Fibroblast of lung (primary cell): ENCODE data around the gene SDHC. TPM values are rescaled to one million over a fixed set of nuclear protein-coding genes. Genes with fewer than 3 reads are reported as not detected.
"Not testable (repeated sequence)": the region's sequence is repeated elsewhere in the genome, so short reads cannot be mapped to it uniquely, and the experiment has no call there.

Experiments used
- DNase-seq, 2 donors: peaks; one replicate each; pipeline versions ENCODE4 v3.0.0 to v3.0.0-alpha.2; 2010; ENCODE audit warnings: low read depth in 2 of 2
- H2AFZ ChIP-seq: 2 replicates; pipeline ENCODE4 v1.5.1; 2012; ENCODE audit warnings: low read length, control low read depth, inconsistent platforms
- H3K27ac ChIP-seq: 2 replicates; pipeline ENCODE4 v1.5.1; 2011; ENCODE audit warnings: low read length, control low read depth; ENCODE audit not compliant: insufficient read depth
- H3K27me3 ChIP-seq: 2 replicates; pipeline ENCODE4 v1.5.1; 2011; ENCODE audit warnings: mild to moderate bottlenecking, low read length; ENCODE audit not compliant: control insufficient read depth, insufficient read depth
- H3K36me3 ChIP-seq: 2 replicates; pipeline ENCODE4 v1.5.1; 2011; ENCODE audit warnings: low read length; ENCODE audit not compliant: control insufficient read depth, insufficient read depth
- H3K4me1 ChIP-seq: 2 replicates; pipeline ENCODE4 v1.5.1; 2011; ENCODE audit warnings: low read length; ENCODE audit not compliant: control insufficient read depth, insufficient read depth; ENCODE audit errors: extremely low read depth
- H3K4me2 ChIP-seq: 2 replicates; pipeline ENCODE4 v1.5.1; 2011; ENCODE audit warnings: low read length, control low read depth; ENCODE audit not compliant: insufficient read depth; ENCODE audit errors: extremely low read depth
- H3K4me3 ChIP-seq, 4 experiments: fragments of 200-600 bp in 1 of 4; sonication (generic) in 1 of 4; replicated peaks in 1 of 4; 2 replicates each; pipeline ENCODE4 v1.5.1; 2011 to 2016; ENCODE audit warnings: low read length in 4 of 4, low read depth in 3 of 4, mild to moderate bottlenecking in 3 of 4, control low read depth in 2 of 4, inconsistent platforms in 1 of 4, mixed read lengths in 1 of 4; ENCODE audit not compliant: insufficient read depth in 1 of 4; ENCODE audit errors: control extremely low read depth in 1 of 4
- H3K79me2 ChIP-seq: 2 replicates; pipeline ENCODE4 v1.5.1; 2012; ENCODE audit warnings: mild to moderate bottlenecking, low read length, inconsistent platforms; ENCODE audit not compliant: control insufficient read depth, insufficient read depth
- H3K9ac ChIP-seq: 2 replicates; pipeline ENCODE4 v1.5.1; 2011; ENCODE audit warnings: mild to moderate bottlenecking, low read length, control low read depth; ENCODE audit not compliant: insufficient read depth
- H3K9me3 ChIP-seq: 2 replicates; pipeline ENCODE4 v1.5.1; 2012; ENCODE audit warnings: low read depth, low read length; ENCODE audit not compliant: control insufficient read depth, insufficient read depth
- H4K20me1 ChIP-seq: 2 replicates; pipeline ENCODE4 v1.5.1; 2011; ENCODE audit warnings: low read length; ENCODE audit not compliant: control insufficient read depth, insufficient read depth; ENCODE audit errors: extremely low read depth
- EZH2 ChIP-seq: IDR thresholded peaks from 2 replicates; pipeline ENCODE4 v1.5.1; 2012; ENCODE audit warnings: low read length, control low read depth, mild to moderate bottlenecking; ENCODE audit errors: missing control alignments
- polyA plus RNA-seq, 2 donors: library from polyadenylated mRNA; depleted of rRNA in 1 of 2; stranded (reverse) in 1 of 2; unstranded in 1 of 2; fragments of >200 nt; gene quantifications; 2 replicates each; pipeline ENCODE4 v1.2.1, GENCODE V29; 2011 to 2012; ENCODE audit warnings: missing spikeins in 1 of 2
- total RNA-seq: library from RNA; depleted of rRNA; stranded (reverse); fragments of >200 nt; gene quantifications from 2 replicates; pipeline ENCODE4 v1.2.1, GENCODE V29; 2014
- TF ChIP-seq, protein P1 (sequence below), 2 donors: IDR thresholded peaks in 1 of 2; conservative IDR thresholded peaks in 1 of 2; 1 replicate in 1 of 2; 2 replicates in 1 of 2; pipeline ENCODE4 v1.5.1; 2011 to 2012; ENCODE audit warnings: low read length in 2 of 2, control low read depth in 1 of 2, inconsistent platforms in 1 of 2, low read depth in 1 of 2, mild to moderate bottlenecking in 1 of 2

The SDHC gene
- total and polyA plus RNA-seq, 2 donors (not counting 1 experiment from before 2014, with no cell fraction given): 24.8 to 484 TPM

DNA sequence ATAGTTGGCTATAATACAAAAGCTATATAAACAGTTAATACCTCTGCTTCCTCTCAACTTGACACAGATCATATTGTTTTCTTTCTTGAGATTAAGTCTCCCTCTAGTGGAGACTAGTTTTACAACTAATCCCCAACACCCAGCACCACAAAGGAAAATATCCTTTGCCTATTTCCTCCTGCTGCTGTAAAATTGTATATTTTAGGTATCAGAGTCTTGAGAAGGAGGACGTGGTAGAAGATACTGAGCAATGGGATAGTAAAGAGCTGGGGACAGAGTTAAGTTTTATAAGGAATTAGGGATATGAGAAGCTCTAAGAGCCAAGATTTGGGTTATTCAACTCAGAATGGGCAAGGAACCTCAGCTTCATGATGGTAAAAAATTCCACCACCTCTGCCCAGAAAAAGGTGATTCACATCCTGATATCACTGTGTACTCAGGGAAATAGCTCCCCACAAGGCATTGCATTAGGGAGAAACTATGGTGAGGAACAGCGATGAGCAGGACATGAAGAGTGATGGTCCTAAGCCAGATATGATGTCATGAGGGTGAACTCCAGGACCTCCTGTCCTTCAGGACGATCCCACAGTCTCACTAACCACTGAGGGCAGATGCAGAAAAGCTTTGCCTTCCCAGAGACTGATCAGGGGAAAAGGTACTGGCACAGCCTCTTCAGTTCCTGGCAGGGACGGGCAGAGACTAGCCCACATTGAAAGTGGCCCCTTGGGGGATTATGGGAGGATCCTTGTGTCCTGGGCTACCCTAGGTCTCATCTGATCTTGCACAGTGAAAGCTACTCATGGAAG is 68.2 kb downstream of the SDHC start:
- Histone ChIP-seq H3K79me2 (no peaks in the 10 kb centered on the region), H3K27ac (peak overlapping the region; percentile 54), H3K4me3 (no peak overlapping the region), H2AFZ (peak overlapping the region; percentile 81), H3K9me3 (no peaks in the 10 kb centered on the region), H3K4me1 (peaks cover 5% of the 10 kb centered on the region), H3K4me2 (peak overlapping the region; percentile 68), H4K20me1 (no peaks in the 10 kb centered on the region), H3K27me3 (no peaks in the 10 kb centered on the region), H3K9ac (no peak overlapping the region), H3K36me3 (no peaks in the 10 kb centered on the region)
- TF ChIP-seq, protein P1, sequence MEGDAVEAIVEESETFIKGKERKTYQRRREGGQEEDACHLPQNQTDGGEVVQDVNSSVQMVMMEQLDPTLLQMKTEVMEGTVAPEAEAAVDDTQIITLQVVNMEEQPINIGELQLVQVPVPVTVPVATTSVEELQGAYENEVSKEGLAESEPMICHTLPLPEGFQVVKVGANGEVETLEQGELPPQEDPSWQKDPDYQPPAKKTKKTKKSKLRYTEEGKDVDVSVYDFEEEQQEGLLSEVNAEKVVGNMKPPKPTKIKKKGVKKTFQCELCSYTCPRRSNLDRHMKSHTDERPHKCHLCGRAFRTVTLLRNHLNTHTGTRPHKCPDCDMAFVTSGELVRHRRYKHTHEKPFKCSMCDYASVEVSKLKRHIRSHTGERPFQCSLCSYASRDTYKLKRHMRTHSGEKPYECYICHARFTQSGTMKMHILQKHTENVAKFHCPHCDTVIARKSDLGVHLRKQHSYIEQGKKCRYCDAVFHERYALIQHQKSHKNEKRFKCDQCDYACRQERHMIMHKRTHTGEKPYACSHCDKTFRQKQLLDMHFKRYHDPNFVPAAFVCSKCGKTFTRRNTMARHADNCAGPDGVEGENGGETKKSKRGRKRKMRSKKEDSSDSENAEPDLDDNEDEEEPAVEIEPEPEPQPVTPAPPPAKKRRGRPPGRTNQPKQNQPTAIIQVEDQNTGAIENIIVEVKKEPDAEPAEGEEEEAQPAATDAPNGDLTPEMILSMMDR (conservative IDR thresholded peaks at IDR 0.05 in 1 of 2, IDR thresholded peaks at IDR 0.05 in 1 of 2; ENCODE audit: low read depth in 1 of 2, low read length in 2 of 2): peak; percentile 49 to 59
- no peak for TF ChIP-seq EZH2
- peak; percentile 77 to 80 for DNase-seq

- DNase-seq: no peak
Measured at GRCh38 chr1:161388639-161389038, 74.5 kb downstream of the SDHC start.

DNA sequence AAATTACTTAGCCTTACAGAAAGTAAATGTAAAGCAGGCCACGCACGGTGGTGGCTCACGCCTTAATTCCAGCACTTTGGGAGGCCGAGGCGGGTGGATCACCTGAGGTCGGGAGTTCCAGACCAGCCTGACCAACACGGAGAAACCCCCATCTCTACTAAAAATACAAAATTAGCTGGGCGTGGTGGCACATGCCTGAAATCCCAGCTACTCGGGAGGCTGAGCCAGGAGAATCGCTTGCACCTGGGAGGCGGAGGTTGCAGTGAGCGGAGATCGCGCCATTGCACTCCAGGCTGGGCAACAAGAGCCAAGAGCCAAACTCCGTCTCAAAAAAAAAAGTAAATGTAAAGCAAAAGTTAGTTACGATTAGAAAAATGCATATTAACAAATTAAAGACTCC is 75.0 kb downstream of the SDHC start:
- H3K27me3 ChIP-seq, H3K9me3 ChIP-seq, H3K36me3 ChIP-seq, H3K4me1 ChIP-seq, DNase-seq, H2AFZ ChIP-seq, H4K20me1 ChIP-seq, H3K79me2 ChIP-seq: not testable (repeated sequence)
- H3K27ac ChIP-seq: peak overlapping the region; percentile 97
- H3K4me2 ChIP-seq: peak overlapping the region; percentile 86
- peak overlapping the region; percentile 76 for H3K9ac ChIP-seq
- H3K4me3 ChIP-seq: peak overlapping the region; percentile 45 to 69 (median 62)

More at GRCh38 chr1:161388639-161389038, 74.5 kb downstream of the SDHC start:
- no peaks in the 10 kb centered on the region for H3K9me3 ChIP-seq
- no peak overlapping the region for H3K4me2 ChIP-seq
- no peak overlapping the region for H3K4me3 ChIP-seq
- no peaks in the 10 kb centered on the region for H3K36me3 ChIP-seq
- H3K79me2 ChIP-seq: no peaks in the 10 kb centered on the region
- no peak overlapping the region for H3K9ac ChIP-seq
- peaks cover 3% of the 10 kb centered on the region for H3K4me1 ChIP-seq
- H2AFZ ChIP-seq: no peak overlapping the region
- no peak overlapping the region for H3K27ac ChIP-seq
- TF ChIP-seq, protein P1 (conservative IDR thresholded peaks at IDR 0.05 in 1 of 2, IDR thresholded peaks at IDR 0.05 in 1 of 2; ENCODE audit: low read depth in 1 of 2, low read length in 2 of 2): no peak
- no peak for TF ChIP-seq EZH2
- no peaks in the 10 kb centered on the region for H4K20me1 ChIP-seq
- H3K27me3 ChIP-seq: no peaks in the 10 kb centered on the region
